HG03280 (cell line): ENCODE results near the gene SNRNP40.

Experiments used
- ATAC-seq: cut with Tn5 transposase; IDR thresholded peaks from one replicate; pipeline ENCODE4 v1.9.1; 2021; ENCODE audit warnings: mild to moderate bottlenecking, moderate library complexity; ENCODE audit not compliant: unreplicated experiment

Gene SNRNP40

DNA sequence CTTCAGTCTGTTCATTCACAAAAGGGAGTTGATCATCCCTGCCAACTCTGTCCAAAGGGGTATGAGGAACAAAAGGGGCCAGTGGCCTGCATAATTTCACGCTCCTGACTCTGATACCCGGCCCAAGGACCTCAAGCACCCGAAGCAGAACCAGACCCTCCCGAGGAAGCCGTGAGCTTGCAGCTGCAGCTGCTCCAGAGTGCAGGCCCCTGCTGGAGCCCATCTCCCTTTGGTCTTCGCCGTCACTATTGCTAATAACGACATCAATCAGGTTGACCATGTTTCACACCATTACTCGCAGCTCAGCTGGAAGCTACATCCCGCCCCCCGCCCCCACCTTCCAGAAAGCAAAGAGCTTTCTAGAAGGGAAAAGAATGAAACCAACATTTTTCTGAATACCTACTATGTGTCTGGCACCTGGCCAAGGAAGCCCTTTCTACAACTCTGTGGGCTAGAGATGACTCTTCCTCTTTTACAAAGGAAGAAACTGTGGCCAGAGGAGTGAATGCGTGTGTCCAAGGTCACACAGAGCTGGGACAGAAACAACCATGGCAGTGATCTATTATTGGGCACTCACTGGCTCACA, 62.4 kb downstream of the SNRNP40 start:
- ATAC-seq, result no peak

DNA sequence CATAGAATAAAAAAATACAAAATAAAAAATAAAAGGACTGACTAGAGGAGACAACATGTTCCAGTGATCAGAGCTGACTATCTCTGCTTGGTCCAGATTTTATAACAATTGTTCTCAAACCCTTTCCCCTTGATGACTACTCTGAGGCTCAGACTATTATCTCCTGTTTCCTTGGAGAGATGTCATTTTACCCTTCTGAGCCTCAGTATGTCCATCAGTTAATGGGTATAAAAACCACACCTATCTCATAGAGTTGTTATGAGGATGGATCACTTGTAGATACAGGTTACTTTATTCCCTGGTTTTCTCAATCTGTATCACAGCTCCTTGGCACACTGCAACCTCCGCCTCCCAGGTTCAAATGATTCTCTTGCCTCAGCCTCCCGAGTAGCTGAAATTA, 63.9 kb downstream of the SNRNP40 start:
- ATAC-seq, result no peak

DNA sequence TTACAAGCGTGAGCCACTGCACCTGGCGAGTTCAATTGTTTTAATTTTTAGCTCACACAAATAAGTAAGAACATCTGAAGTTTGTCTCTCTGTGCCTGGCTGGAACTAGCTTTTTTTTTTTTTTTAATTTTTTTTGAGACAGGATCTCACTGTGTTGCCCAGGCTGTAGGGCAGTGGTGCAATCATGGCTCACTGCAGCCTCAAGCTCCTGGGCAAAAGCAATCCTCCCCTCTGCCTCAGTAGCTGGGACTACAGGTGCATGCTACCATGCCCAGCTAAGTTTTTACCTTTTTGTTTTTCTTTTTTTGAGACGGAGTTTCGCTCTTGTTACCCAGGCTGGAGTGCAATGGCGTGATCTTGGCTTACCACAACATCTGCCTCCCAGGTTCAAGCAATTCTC, 64.8 kb downstream of the SNRNP40 start:
- ATAC-seq, result no peak

- no peak for ATAC-seq
Observed at GRCh38 chr1:31230378-31230777, 66.2 kb downstream of the SNRNP40 start.

- ATAC-seq, result no peak
Observed at GRCh38 chr1:31228986-31229385, 67.6 kb downstream of the SNRNP40 start.

- ATAC-seq, result no peak
Observed at GRCh38 chr1:31227891-31228568, 68.6 kb downstream of the SNRNP40 start.

DNA sequence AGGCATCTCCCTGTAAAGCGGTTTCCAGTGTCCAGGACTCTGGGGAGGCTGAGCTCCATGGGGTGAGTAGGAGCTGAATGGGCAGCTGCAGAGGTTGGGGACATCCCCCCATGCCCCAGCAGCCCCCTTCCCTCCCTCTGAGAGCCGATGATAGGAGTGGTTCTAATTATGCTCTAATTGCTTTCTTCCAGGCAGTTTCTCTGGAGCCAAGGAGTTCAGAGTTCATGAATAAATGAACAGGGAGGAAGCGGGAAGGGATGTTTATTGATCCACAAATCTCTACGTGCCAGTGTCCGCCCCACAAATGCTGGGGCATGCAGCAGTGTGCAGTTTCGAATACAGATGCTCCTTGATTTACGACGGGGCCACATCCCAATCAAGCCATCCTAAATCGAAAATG, 72.5 kb downstream of the SNRNP40 start:
- ATAC-seq, result no peak

- no peak for ATAC-seq
Observed at GRCh38 chr1:31222176-31222575, 74.4 kb downstream of the SNRNP40 start.

GRCh38 chr1:31221072-31221471, 75.5 kb downstream of the SNRNP40 start:
- no peak for ATAC-seq

- no peak for ATAC-seq
Observed at GRCh38 chr1:31219489-31219888, 77.1 kb downstream of the SNRNP40 start.

DNA sequence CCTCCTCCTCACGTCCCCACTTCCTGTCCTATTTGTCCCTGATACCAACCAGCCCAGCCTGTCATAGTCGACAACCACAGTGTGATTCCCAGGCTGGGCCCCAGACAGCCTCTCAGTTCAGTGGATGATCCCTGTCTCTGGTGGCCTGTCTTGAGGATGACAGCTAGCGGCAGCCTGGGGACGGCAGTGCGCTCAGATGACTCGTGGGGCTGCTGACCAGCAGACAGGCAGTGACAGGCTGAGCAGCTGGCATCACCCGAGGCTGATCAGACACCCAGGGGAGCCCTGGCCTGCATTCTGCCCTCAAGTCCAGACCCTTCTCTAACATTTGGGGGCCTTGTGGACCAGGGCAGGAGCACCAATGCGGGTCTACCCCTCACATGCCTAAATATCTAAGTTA, 77.9 kb downstream of the SNRNP40 start:
- ATAC-seq, result no peak

DNA sequence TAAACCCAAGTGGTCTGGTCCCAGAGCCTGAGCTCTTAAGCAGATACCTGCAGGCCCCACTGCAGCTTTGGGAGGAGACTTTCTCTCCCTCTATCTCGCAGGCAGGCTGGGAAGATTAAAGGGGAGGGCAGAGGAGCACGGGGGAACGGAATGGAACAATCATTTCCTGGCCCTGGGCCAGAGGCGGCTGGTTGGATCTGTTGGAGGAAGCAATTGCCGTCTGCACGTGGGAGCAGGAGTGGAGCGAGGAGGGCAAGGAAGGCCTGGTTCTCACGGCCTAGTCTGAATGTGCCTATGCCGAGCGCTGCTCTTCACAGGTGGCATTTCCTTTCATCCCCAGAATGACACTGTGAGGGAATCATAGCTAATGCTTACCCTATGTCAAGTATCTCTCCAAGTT, 80.6 kb downstream of the SNRNP40 start:
- no peak for ATAC-seq

DNA sequence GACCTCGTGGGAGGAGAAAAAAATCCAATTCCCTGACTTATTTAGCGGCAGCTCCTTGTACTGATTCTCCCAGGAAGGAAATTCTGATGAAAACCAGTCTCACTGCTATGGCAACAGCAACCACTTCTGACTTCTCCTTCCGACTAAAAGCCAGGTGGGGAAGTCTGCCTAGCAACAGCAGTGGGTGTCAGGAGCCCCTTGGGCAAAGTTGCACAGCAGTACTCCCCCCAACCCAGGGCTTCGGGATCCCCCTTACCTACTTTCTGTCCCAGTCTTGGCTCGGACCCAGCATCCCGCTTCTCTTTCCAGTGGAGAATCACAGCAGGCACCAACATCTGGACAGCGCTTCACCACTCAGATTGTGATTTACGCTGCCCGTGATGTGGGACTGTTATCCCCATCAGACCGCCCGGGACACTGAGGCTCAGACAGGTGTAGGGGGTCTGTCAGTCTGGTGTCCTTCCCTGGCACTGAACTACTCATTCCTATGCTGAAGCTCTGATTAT, 81.5 kb downstream of the SNRNP40 start:
- no peak for ATAC-seq

- no peak for ATAC-seq
Observed at GRCh38 chr1:31214316-31215064, 82.1 kb downstream of the SNRNP40 start.
